Body of pancreas (tissue), 4 donors: ENCODE data around the gene RAPGEF1.

Experiments
- CTCF ChIP-seq, 7 experiments: fragments of 450-650 bp in 4 of 7; fragments of 200-600 bp in 3 of 7; sonication (generic) in 3 of 7; IDR thresholded peaks; one replicate each; pipeline ENCODE4 v1.5.1; 2016 to 2019; ENCODE audit warnings: antibody characterized with exemption in 7 of 7
- POLR2A ChIP-seq, 3 donors: fragments of 450-650 bp; IDR thresholded peaks; one replicate each; pipeline ENCODE4 v1.6.1; 2016; ENCODE audit warnings: antibody characterized with exemption in 3 of 3, mild to moderate bottlenecking in 2 of 3

- TF ChIP-seq CTCF (IDR thresholded peaks at IDR 0.05) (peak in 2 of 7 experiments; percentile 15 to 31), POLR2A (IDR thresholded peaks at IDR 0.05) (no peak)
These were observed 180.4 kb downstream of the RAPGEF1 start for GRCh38 chr9:131559421-131560000.
